HG03575 (cell line): ENCODE measurements around the gene ARHGAP6.
A peak's percentile ranks its signal among the peaks of the same experiment; 100 is the strongest.
"Not testable (repeated sequence)": the region's sequence is repeated elsewhere in the genome, so short reads cannot be mapped to it uniquely, and the experiment has no call there.

ENCODE experiments used
- ATAC-seq: cut with Tn5 transposase; IDR thresholded peaks from one replicate; pipeline ENCODE4 v1.9.1; 2021; ENCODE audit not compliant: unreplicated experiment, insufficient number of reproducible peaks, low FRiP score; ENCODE audit errors: extremely low read depth

The ARHGAP6 gene

DNA sequence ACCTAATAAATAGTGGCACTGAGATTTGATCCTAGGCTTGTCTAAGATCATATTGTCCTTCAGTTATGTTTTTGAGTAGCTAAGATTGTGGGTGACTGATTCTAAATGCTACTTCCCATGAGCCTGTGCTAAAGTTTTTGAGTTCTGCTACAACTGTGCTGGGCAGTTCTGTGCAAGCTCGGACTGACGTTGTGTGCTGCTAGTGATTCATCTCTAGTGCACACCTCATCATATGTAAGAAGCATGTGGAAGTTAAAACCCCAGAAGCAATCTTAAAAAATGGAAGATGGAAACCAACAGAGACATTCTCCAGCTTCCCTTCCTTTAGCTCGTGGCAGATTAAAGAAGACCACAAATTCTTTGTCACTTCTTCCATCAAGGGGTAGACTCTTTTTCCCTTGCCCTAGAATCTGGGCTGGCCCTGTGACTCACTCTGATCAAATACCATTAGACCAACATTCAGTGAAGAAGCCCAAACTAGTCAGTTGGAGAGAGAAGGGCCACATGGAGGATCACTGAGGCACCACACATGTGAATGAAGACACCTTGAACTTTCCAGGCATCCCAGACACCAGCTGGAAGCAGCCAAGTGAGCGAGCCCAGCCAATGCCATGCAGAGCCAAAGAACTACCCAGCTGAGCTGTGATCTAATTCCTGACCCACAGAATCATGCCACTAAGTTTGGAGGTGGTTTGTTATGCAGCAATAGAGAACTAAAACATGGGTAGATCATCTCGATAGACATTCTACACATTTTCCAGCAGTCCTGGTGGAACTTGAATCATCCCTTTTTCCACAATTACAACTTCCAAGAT, 16.8 kb downstream of the ARHGAP6 start:
- ATAC-seq, result no peak

DNA sequence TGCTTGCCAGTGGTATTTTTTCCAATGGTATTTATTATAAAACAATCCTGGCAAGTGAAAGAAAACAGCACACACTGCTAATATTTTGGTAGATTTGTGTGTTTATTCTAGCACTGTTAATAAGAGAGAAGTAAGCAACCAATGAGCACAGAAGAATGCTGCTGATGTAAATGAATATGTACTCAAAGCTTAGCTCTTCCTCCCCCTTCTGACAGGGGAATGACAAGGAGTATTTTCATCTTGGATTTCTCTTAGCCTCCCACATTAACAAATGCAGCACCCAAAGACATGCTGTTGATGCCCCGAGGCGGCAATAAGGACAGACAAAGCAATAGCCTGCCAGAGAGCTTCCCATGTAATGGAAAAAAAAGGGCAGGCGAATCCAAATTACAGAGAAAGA, 18.6 kb downstream of the ARHGAP6 start:
- ATAC-seq, result no peak

DNA sequence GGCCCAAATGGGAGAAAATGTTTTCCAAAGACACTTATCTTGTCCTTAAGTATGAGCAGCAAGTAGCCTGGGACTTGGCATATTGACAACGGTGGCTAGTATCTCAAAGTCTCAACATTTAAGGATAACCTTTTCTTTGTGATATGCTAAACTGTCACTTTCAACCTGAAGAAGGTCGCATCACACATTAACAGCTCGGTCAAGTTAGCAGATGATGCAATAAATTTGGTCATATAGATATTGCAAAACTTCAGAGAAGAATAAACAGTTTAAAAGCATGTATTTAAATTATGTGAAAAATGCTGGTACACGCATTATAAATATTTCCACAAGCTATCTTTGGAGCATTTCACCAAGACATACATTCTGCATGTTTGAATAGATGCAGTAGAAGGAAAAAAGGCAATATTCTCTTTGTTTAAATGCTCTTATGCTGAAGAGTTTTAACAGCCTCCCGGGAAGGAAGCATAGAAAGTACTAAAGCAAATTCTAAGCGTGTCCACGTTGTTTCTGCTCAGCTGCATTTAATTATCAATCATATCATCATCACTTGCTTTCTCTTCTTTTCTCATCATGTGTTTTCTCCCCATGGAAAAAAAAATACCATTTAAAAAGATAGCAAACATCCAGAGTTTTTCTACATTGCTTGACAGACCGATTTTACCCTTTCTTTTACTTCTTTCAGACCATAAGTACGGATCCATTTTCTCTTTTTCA, 24.2 kb downstream of the ARHGAP6 start:
- ATAC-seq, result no peak

GRCh38 chrX:11640089-11640488, 25.6 kb downstream of the ARHGAP6 start:
- ATAC-seq, result no peak

- ATAC-seq, result no peak
Observed at GRCh38 chrX:11632732-11633131, 33.0 kb downstream of the ARHGAP6 start.

DNA sequence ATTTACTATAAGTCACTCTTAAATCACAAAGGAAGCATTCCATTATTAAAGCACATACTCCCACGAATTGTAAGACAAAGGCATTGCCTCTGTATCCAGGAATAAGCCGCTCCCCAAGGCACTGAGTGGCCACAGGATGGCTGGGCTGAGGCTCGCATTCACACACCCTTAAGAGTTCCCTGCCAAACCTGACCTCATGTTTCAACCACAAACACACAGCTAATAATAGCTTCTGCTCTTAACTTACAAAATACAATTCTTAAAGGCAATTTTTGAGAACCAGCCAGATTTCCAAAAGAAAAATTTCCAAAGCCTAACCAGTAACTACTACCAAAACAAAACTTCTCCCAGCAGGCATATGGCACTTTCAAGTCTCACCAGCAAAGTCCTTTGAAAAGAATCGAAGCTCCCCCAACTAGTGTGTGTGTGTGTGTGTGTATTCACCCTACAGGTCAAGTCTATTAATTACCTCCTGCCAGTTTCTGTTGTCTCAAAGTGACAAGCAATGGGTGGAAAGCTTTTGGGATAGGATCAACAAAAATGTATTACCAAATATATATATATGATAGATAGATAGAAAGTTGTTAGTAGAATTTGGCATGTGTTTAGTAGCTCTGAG, 36.0 kb downstream of the ARHGAP6 start:
- no peak for ATAC-seq

GRCh38 chrX:11628399-11628798, 37.3 kb downstream of the ARHGAP6 start:
- ATAC-seq, result peak; percentile 51

- ATAC-seq, result no peak
Observed at GRCh38 chrX:11626351-11626750, 39.4 kb downstream of the ARHGAP6 start.

GRCh38 chrX:11619441-11619840, 46.3 kb downstream of the ARHGAP6 start:
- ATAC-seq, result no peak

DNA sequence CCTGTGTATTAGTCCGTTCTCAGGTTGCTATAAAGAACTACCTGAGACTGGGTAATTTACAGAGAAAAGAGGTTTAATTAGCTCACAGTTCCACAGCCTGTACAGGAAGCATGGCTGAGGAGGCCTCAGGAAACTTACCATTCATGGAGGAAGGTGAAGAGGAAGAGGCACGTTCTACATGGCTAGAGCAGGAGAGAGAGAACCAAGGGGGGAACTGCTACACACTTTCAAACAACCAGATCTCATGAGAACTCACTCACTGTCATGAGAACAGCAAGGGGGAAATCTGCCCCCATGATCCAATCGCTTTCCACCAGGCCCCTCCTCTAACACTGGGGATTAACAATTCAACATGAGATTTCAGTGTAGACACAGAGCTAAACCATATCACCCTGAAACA, 51.5 kb downstream of the ARHGAP6 start:
- not testable (repeated sequence) for ATAC-seq

- no peak for ATAC-seq
Observed at GRCh38 chrX:11611965-11612364, 53.8 kb downstream of the ARHGAP6 start.

DNA sequence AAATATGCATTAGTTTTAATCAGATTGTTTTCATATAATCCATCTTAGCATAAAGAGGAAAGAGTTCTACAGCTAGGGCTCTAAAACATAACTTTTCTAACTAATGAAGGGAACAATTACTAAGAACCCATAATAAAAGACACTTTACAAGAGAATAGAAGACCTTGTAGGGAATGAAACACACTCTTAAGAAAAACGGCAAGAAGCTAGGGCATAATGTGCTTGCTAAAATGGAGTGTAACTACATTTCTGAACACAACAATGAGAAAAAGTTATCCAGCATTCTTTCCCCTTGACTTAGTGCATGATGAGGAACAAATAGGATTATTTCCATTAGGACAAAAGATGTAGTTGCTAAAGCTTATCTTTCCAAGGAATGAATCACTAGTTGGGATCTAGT, 54.6 kb downstream of the ARHGAP6 start:
- no peak for ATAC-seq

GRCh38 chrX:11609109-11609508, 56.6 kb downstream of the ARHGAP6 start:
- no peak for ATAC-seq

DNA sequence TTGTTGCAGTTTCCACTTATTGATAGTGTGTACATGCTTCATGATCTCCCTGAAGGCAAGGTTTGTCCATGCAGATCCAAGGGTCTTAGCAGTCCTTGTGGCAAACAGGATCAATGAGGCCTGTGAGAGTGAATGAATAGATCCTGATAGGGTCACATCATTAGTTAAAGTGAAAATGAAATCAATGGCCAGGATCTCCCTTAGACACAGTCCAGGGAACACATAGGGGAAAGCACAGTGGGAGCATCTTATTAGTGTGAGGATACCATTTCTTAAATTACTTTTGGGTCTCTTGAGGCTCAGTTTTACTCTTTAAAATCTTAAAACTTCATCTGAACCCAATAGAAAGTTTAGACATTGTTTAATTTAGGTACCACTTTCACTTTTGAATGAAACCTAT, 59.3 kb downstream of the ARHGAP6 start:
- ATAC-seq, result no peak

GRCh38 chrX:11600578-11600977, 65.1 kb downstream of the ARHGAP6 start:
- no peak for ATAC-seq

- no peak for ATAC-seq
Observed at GRCh38 chrX:11597479-11597878, 68.2 kb downstream of the ARHGAP6 start.

DNA sequence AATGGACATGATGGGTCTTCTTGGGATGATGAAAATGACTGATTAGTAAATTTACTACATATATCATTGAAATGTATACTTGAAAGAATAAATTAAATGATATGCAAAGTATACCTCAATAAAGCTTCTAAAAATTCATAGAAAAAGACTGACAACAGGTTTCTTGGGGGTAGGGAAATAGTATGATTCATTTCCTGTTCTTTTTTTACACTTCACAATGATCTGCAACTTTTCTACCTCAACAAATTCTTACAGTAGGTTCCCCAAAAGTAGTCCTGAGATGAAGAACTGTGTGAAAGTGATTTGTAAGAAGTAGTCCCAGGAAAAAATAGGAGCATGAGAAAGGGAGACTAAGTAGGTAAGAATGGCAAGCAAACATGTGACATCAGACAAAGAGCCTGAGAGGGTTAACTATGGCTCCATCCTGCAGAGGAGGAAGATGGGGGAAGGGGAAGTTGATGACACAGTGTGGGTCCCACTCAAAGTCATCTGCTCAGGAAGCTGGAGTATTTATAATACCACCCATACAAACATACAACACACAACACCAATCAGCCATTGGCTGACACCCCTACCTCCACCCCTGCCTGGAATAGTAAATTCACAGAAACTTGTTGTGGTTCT, 73.9 kb downstream of the ARHGAP6 start:
- no peak for ATAC-seq

DNA sequence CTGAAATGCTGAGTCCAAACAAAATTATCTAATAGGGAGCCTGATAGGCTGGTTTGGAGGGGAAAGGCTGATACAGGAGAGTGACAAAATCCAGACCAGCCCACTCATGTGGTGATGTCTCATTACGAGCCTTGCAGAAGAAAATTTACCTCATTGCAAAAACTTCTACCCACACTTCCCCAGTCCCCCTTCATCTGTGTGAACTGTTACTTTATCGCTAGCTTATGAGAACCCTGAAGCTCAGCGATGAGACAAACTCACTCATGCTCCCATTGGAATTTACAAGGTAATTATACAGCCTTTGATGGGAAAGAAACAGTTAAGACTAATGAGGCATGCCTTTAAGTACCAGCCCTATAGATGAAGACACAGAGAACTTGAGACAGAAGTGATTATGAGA, 76.1 kb downstream of the ARHGAP6 start:
- no peak for ATAC-seq

GRCh38 chrX:11588097-11588496, 77.6 kb downstream of the ARHGAP6 start:
- no peak for ATAC-seq

- no peak for ATAC-seq
Observed at GRCh38 chrX:11585174-11585573, 80.5 kb downstream of the ARHGAP6 start.
